HG03095 (cell line): Measurements from ENCODE around the gene CNIH4.
"Not testable (repeated sequence)": the region's sequence is repeated elsewhere in the genome, so short reads cannot be mapped to it uniquely, and the experiment has no call there.

Experiments used
- ATAC-seq: cut with Tn5 transposase; IDR thresholded peaks from one replicate; pipeline ENCODE4 v1.9.1; 2021; ENCODE audit warnings: moderate library complexity; ENCODE audit not compliant: unreplicated experiment

CNIH4 gene

GRCh38 chr1:224393294-224393693 lies 36.6 kb downstream of the CNIH4 start:
- ATAC-seq = no peak

- no peak for ATAC-seq
Observed at GRCh38 chr1:224399887-224400286, 43.2 kb downstream of the CNIH4 start.

- ATAC-seq = no peak
Observed at GRCh38 chr1:224402472-224403036, 45.9 kb downstream of the CNIH4 start.

- ATAC-seq = no peak
Observed at GRCh38 chr1:224404916-224405603, 48.4 kb downstream of the CNIH4 start.

GRCh38 chr1:224405604-224405970 lies 48.9 kb downstream of the CNIH4 start:
- ATAC-seq = no peak

GRCh38 chr1:224406216-224406615 lies 49.5 kb downstream of the CNIH4 start:
- no peak for ATAC-seq

- no peak for ATAC-seq
Observed at GRCh38 chr1:224407571-224408293, 51.1 kb downstream of the CNIH4 start.

GRCh38 chr1:224408294-224408590 lies 51.6 kb downstream of the CNIH4 start:
- ATAC-seq = no peak

- no peak for ATAC-seq
Observed at GRCh38 chr1:224411766-224412165, 55.1 kb downstream of the CNIH4 start.

GRCh38 chr1:224420106-224420505 lies 63.4 kb downstream of the CNIH4 start:
- no peak for ATAC-seq

GRCh38 chr1:224425279-224425884 lies 68.7 kb downstream of the CNIH4 start:
- ATAC-seq = no peak

- not testable (repeated sequence) for ATAC-seq
Observed at GRCh38 chr1:224426869-224427268, 70.2 kb downstream of the CNIH4 start.

- ATAC-seq = no peak
Observed at GRCh38 chr1:224427346-224427745, 70.7 kb downstream of the CNIH4 start.

GRCh38 chr1:224428713-224429112 lies 72.0 kb downstream of the CNIH4 start:
- ATAC-seq = not testable (repeated sequence)
